HepG2 (cell line): ENCODE measurements around the gene CACNA1G. TPM values are rescaled to one million over a fixed set of nuclear protein-coding genes. Genes with fewer than 3 reads are reported as not detected.
A peak's percentile ranks its signal among the peaks of the same experiment; 100 is the strongest.

Experiments
- CBFB ChIP-seq: sonication (generic); formaldehyde crosslinking; IDR thresholded peaks from 2 replicates; pipeline ENCODE4 v1.4.0; 2020; ENCODE audit warnings: missing genetic modification reagents
- CENPX ChIP-seq: sonication (generic); formaldehyde crosslinking; IDR thresholded peaks from 2 replicates; pipeline ENCODE4 v1.9.0; 2021; ENCODE audit warnings: mild to moderate bottlenecking, missing genetic modification reagents, moderate library complexity
- FOXK2 ChIP-seq: fragments of 450-650 bp; IDR thresholded peaks from 2 replicates; pipeline ENCODE4 v1.6.1; 2016
- IRF2 ChIP-seq: IDR thresholded peaks from 2 replicates; pipeline ENCODE4 v1.6.1; 2018; ENCODE audit warnings: missing genetic modification reagents, missing compliant biosample characterization
- MIXL1 ChIP-seq: IDR thresholded peaks from 2 replicates; pipeline ENCODE4 v1.6.1; 2016
- SP1 ChIP-seq, 2 experiments: fragments of 450-650 bp in 1 of 2; sonication (generic) in 1 of 2; formaldehyde crosslinking in 1 of 2; IDR thresholded peaks; 2 replicates each; pipeline versions ENCODE4 v1.4.0 to v1.6.1; 2016 to 2020; ENCODE audit warnings: missing genetic modification reagents in 1 of 2
- ZFP82 ChIP-seq: sonication (generic); formaldehyde crosslinking; IDR thresholded peaks from 2 replicates; pipeline ENCODE4 v1.5.1; 2020; ENCODE audit warnings: mild to moderate bottlenecking, missing genetic modification reagents, borderline replicate concordance
- ZNF296 ChIP-seq: sonication (generic); formaldehyde crosslinking; conservative IDR thresholded peaks from 2 replicates; pipeline ENCODE4 v1.5.0; 2020; ENCODE audit warnings: mild to moderate bottlenecking, missing genetic modification reagents
- ZNF572 ChIP-seq: sonication (generic); formaldehyde crosslinking; IDR thresholded peaks from 2 replicates; pipeline ENCODE4 v1.5.1; 2020; ENCODE audit warnings: mild to moderate bottlenecking, missing genetic modification reagents
- ZNF678 ChIP-seq: sonication (generic); formaldehyde crosslinking; IDR thresholded peaks from 2 replicates; pipeline ENCODE4 v1.4.0; 2020; ENCODE audit warnings: mild to moderate bottlenecking, missing genetic modification reagents
- ZSCAN22 ChIP-seq: sonication (generic); formaldehyde crosslinking; IDR thresholded peaks from 2 replicates; pipeline ENCODE4 v1.4.0; 2020; ENCODE audit warnings: mild to moderate bottlenecking, missing genetic modification reagents
- polyA plus RNA-seq, 8 experiments: library from polyadenylated mRNA; depleted of rRNA in 3 of 8; stranded (reverse) in 7 of 8; unstranded in 1 of 8; fragments of >200 nt; fragmentation: Illumina TruSeq in 4 of 8; extraction: Trizol in 4 of 8; gene quantifications; 2 replicates each; pipeline versions ENCODE4 v1.2.1 to v1.2.3, GENCODE V29; 2011 to 2016; ENCODE audit warnings: low read depth in 4 of 8, missing spikeins in 1 of 8, mixed read lengths in 1 of 8; ENCODE audit not compliant: insufficient read depth in 1 of 8
- total RNA-seq, 5 experiments: library from RNA; depleted of rRNA; stranded (reverse); fragments of >200 nt; fragmentation: Illumina TruSeq; extraction: Trizol; gene quantifications; 2 replicates each; pipeline ENCODE4 v1.2.3, GENCODE V29; 2016; ENCODE audit warnings: low read depth in 1 of 5
- TF ChIP-seq, protein P1 (sequence below): sonication (generic); formaldehyde crosslinking; IDR thresholded peaks from one replicate; pipeline ENCODE4 v1.5.1; 2020; ENCODE audit warnings: mild to moderate bottlenecking, missing genetic modification reagents; ENCODE audit errors: not compliant biosample characterization
- TF ChIP-seq, protein P2 (sequence below): sonication (generic); formaldehyde crosslinking; IDR thresholded peaks from 2 replicates; pipeline ENCODE4 v1.9.0; 2022; ENCODE audit warnings: low read depth, missing genetic modification reagents

The CACNA1G gene
- total and polyA plus RNA-seq, 2 of the 13 experiments (the other 11 are each of a cell fraction or from before 2014, with no cell fraction given): 0.02 TPM; not detected in 1

DNA sequence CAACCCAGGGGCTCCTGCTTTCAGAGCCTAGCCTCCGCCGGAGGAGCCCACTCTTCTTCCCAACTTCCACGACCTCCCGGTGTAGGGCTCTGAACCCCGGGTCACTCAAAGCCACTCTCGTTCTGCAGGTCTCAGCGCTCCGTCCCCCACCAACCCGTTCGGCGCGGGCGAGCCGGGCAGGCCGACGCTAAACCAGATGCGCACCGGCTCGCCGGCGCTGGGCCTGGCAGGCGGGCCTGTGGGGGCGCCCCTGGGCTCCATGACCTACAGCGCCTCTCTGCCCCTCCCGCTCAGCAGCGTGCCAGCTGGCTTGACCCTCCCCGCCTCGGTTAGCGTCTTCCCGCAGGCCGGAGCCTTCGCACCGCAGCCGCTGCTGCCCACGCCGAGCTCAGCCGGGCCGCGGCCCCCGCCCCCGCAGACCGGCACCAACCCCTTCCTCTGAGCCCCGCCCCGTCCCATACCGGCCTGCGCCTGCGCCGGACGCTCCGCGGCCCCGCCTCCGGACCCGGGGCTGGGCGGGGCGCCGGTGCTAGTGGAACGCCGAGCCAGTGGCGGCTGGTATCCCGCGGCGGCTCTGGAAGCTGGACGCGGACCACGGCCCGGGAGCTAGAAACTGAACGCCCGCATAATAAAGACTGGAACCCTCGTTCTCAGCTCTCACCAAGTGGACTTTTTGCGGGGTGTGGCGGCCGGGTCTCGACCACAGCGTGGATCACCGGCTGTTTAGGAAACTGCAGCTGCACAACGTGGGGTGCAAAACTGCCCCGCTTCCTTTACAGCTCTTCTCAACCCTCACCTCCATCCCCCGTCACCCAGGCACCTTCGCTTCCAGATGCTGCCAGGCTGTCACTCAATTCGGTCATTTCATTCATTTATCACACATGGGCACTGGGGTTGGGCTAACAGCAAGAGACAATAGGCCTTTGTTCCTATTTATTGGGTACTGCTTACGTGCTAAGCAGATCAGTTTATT lies 18.5 kb upstream of the CACNA1G start (continued):
- TF ChIP-seq ZSCAN22 (CRISPR knock-in tag): no peak; the same call in 1 of the 2 replicates
- no peak for TF ChIP-seq SP1 (IDR thresholded peaks at IDR 0.05)
- peak; percentile 73 for TF ChIP-seq SP1 (CRISPR knock-in tag; IDR thresholded peaks at IDR 0.05)
- TF ChIP-seq ZNF678 (CRISPR knock-in tag): peak; percentile 87
- TF ChIP-seq ZNF572 (CRISPR knock-in tag): no peak
- TF ChIP-seq, protein P1, sequence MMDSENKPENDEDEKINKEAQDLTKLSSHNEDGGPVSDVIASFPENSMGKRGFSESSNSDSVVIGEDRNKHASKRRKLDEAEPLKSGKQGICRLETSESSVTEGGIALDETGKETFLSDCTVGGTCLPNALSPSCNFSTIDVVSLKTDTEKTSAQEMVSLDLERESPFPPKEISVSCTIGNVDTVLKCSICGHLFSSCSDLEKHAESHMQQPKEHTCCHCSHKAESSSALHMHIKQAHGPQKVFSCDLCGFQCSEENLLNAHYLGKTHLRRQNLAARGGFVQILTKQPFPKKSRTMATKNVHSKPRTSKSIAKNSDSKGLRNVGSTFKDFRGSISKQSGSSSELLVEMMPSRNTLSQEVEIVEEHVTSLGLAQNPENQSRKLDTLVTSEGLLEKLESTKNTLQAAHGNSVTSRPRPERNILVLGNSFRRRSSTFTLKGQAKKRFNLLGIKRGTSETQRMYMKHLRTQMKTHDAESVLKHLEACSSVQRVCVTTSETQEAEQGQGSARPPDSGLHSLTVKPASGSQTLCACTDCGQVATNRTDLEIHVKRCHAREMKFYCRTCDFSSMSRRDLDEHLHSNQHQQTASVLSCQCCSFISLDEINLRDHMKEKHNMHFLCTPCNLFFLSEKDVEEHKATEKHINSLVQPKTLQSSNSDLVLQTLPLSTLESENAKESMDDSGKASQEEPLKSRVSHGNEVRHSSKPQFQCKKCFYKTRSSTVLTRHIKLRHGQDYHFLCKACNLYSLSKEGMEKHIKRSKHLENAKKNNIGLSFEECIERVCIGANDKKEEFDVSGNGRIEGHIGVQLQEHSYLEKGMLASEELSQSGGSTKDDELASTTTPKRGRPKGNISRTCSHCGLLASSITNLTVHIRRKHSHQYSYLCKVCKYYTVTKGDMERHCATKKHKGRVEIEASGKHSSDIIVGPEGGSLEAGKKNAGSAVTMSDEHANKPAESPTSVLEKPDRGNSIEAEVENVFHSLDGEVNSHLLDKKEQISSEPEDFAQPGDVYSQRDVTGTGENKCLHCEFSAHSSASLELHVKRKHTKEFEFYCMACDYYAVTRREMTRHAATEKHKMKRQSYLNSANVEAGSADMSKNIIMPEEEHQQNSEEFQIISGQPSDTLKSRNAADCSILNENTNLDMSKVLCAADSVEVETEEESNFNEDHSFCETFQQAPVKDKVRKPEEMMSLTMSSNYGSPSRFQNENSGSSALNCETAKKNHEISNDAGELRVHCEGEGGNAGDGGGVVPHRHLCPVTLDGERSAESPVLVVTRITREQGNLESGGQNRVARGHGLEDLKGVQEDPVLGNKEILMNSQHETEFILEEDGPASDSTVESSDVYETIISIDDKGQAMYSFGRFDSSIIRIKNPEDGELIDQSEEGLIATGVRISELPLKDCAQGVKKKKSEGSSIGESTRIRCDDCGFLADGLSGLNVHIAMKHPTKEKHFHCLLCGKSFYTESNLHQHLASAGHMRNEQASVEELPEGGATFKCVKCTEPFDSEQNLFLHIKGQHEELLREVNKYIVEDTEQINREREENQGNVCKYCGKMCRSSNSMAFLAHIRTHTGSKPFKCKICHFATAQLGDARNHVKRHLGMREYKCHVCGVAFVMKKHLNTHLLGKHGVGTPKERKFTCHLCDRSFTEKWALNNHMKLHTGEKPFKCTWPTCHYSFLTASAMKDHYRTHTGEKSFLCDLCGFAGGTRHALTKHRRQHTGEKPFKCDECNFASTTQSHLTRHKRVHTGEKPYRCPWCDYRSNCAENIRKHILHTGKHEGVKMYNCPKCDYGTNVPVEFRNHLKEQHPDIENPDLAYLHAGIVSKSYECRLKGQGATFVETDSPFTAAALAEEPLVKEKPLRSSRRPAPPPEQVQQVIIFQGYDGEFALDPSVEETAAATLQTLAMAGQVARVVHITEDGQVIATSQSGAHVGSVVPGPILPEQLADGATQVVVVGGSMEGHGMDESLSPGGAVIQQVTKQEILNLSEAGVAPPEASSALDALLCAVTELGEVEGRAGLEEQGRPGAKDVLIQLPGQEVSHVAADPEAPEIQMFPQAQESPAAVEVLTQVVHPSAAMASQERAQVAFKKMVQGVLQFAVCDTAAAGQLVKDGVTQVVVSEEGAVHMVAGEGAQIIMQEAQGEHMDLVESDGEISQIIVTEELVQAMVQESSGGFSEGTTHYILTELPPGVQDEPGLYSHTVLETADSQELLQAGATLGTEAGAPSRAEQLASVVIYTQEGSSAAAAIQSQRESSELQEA (CRISPR knock-in tag): peak; percentile 83
- no peak for TF ChIP-seq CENPX (CRISPR knock-in tag)
- peak; percentile 63 for TF ChIP-seq CBFB (CRISPR knock-in tag)
- TF ChIP-seq, protein P2, sequence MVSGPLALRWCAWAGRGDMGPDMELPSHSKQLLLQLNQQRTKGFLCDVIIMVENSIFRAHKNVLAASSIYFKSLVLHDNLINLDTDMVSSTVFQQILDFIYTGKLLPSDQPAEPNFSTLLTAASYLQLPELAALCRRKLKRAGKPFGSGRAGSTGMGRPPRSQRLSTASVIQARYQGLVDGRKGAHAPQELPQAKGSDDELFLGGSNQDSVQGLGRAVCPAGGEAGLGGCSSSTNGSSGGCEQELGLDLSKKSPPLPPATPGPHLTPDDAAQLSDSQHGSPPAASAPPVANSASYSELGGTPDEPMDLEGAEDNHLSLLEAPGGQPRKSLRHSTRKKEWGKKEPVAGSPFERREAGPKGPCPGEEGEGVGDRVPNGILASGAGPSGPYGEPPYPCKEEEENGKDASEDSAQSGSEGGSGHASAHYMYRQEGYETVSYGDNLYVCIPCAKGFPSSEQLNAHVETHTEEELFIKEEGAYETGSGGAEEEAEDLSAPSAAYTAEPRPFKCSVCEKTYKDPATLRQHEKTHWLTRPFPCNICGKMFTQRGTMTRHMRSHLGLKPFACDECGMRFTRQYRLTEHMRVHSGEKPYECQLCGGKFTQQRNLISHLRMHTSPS (CRISPR knock-in tag): peak; percentile 22; the same call in 1 of the 2 replicates
- 0 out of 2 replicates have a peak, but pooled peaks have one; percentile 58 for TF ChIP-seq ZFP82
- TF ChIP-seq MIXL1 (CRISPR knock-in tag): no peak
- TF ChIP-seq ZNF296 (CRISPR knock-in tag): no peak; the same call in 1 of the 2 replicates
- peak; percentile 39; the same call in 1 of the 2 replicates for TF ChIP-seq IRF2 (CRISPR knock-in tag)
- no peak for TF ChIP-seq FOXK2
